Amniotic epithelial cell (primary cell): ENCODE measurements around the gene SLC41A3.
"Not testable (repeated sequence)": the region's sequence is repeated elsewhere in the genome, so short reads cannot be mapped to it uniquely, and the experiment has no call there.

Experiments
- DNase-seq: peaks from one replicate; pipeline ENCODE4 v3.0.0-alpha.2; 2010; ENCODE audit warnings: low read depth

The SLC41A3 gene

DNA sequence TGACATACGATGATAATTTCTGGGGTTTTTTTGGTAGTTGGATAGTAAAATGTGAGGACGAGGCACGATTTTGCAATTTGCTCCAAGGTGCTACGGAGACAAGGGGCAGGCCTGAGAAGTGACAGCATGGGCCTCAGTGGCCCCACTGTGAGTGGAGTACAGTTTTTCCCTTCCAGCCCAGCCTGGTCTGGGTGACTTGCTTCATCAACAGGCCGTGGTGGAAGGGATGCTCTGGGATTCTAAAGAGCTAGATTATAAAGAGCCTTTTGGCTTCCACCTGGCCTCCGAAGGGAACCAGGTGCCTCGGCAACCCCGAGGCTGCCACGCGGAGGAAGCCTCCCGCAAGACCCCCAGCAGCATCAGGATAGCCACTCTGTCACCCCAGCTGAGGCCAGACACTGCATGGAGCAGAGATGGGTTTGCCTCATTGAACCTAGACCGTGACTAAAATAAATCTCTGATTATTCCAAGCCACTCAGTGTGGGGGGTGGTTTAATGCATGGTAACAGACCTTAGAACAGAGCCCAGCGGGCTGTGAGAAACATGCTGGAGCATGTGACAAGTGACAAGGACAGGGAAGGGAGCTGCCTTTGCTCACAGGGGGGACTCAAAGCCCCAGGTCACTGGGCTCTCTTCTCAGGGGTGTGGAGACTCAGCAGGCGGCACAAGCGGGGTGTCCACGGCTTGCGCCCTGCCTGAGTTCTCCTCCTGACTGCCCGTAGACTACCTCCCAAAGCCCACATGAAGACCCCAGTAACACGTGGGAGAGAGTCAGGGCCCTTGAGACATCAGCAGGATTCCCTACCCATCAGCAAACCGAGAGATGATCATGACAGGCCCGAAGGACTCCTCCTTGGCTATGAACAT lies 22.6 kb upstream of the SLC41A3 start:
- DNase-seq = no peak

DNA sequence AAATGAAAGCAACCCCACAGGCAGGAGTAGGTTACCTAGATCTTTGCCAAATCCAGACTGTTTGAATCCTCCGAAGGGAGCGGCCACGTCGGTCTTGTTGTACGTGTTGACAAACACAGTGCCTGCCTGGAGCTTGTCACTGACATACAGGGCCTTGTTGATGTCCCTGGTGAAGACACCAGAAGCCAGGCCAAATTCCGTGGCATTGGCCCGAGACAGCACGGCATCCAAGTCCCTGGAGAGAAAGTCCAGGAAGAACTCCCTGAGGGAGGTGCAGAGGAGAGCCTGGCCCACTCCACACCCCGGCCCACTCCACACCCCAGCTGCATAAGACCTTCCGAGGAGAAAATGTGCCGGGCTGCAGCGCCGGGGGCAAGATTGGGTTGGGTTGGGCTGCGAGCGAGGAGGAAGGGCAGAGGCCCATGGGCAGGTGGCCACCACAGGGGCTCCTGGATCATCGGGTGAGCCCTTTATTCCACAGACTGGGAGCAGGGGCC lies 21.8 kb upstream of the SLC41A3 start:
- no peak for DNase-seq

DNA sequence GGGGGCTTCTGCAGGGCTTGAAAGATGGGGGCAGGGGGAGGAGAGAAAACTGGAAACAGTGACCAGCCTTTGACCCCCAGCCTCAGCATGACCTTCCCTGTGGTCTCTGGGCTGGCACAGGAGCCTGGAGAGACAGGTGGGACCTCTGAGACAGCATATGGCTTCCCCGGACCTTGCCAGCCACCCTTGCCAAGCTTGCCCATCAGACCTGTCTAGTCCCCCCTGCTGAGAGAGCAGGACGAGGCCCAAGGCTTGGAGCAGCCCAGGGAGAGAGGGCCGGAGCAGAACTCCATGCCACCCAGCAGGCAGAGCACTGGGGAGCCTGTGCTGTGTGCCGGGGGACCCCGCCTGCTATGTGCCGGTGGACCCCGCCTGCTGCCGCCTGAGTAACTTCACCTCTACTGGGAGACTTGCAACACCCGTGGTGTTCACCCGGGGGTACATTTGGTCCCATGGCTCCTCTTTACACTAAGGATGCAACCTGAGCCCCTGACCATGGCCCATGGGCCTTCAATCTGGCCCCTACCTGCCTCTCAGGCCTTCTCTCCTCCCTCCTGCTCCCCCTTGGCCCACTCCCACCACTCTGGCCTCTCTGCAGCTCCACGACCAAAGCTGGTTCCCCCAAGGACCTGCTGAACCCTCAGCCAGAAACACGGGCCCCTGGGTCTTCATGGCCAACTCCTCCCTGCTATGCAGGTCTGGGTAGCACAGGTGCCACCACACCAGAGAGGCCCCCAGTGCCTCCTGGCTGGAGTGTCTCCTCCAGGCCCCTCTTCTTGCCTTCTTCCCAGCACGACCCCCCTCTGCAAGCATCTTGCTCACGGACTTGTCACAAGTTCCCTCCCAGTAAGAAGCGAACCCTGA lies 21.1 kb upstream of the SLC41A3 start:
- no peak for DNase-seq

DNA sequence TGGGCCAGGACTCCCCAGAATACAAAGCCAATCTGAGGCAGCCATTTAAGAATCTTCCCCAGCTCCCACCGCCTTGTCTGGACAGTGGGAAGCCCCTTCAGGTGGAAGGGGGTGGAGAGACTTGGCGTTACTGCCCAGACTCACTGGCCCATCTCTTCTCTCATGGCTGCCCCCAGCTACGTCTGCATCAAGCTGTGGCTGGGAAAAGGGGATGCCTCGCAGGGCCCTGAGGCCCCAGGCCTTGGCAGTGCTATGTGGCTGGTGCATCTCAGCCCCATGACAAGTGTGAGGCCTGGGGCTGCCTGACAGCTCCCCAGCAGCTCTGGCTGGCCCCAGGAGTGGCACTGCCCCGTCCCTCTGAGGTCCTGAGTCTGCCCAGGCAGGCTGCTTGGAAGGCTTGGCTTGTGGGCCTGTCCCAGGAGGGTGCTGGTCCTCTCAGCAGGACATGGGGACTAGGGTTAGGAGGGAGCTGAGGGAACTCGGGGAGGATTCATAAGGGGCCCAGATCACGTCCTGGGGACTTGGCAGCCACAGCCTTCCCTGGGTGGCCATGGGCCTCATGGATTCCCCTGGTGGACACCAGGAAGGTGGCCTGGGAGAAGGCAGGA lies 20.2 kb upstream of the SLC41A3 start:
- DNase-seq = no peak

DNA sequence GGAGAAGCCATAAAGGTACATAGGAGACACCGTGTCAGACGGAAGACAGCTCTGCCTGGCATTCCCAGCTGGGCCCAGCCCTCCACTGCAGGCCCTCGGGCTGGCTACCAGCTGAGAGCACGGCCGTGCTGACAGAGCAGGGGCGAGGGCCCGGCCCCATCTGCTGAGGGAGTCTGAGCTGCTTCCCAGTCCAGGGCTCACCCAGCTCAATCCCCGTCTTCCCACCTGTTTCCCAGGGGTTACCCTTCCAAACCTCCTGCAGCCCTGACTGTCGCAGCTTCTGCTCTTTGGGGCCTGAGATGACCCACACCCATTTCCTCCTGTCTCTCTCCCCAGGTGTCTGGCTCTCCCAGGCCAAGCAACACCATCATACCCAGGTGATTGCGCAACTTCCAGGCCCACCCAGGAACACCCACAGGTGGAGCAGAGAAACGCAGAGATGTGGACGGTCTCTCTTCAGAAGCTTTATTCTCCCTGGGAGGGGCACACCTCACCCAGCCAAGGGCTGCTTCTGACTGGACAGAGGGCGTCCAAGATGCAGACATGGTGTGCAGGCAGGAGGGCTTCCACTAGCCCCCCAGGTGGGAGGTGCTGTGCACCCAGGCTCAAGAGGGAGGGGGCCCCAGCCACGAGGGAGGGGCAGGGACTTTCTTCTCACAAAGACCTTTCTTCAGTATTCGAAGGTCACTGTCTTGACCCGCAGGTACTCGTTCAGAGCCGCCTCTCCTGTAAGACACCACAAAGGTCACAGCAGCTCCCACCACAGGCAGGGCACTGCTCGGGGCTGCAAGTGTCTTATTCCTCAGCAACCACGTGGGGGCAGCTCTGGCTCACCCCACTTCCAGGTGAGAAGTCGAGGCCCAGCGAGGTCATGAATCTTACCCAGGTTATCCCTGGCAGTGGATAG lies 19.4 kb upstream of the SLC41A3 start:
- DNase-seq = no peak

DNA sequence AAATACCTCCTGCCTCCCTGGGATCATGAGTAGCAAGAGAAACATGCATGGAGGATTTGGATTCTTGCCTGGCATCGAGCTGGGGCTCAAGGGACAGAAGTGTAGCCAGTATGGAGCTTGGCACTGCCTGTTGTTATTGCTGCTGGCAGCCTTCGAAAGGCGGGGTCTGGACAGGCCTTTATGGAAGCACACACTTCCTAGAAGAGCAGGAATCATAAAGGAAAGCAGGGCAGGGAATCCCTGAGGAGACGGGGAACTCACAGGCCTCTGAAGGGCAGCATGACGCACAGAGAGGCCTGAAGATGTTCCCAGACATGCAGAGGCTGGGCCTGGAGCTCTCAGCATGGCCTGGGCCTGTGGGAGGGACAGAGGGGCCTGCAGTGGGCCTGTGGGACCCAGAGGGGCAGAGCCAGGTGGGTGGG lies 18.6 kb upstream of the SLC41A3 start:
- DNase-seq = peak; percentile 10

DNA sequence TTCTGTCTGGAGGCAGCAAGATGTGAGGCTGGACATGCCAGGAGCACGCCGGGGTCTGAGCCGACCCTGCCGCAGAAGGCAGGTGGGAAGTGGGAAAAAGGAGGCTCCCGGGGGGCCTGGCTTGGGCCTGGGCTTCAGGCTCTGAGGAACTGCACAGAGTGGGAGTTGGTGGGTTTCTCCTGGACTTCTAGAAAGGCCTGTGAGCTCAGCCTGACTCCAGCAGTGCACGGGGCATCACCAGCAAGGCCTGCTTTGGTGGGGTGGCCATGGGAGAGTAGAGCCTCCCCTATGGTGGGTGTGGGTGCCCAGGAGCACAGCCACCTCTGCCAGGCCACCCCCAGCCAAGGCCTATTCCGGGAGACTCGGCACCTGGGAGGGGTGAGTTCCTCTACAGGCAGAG lies 18.1 kb upstream of the SLC41A3 start:
- DNase-seq = no peak

DNA sequence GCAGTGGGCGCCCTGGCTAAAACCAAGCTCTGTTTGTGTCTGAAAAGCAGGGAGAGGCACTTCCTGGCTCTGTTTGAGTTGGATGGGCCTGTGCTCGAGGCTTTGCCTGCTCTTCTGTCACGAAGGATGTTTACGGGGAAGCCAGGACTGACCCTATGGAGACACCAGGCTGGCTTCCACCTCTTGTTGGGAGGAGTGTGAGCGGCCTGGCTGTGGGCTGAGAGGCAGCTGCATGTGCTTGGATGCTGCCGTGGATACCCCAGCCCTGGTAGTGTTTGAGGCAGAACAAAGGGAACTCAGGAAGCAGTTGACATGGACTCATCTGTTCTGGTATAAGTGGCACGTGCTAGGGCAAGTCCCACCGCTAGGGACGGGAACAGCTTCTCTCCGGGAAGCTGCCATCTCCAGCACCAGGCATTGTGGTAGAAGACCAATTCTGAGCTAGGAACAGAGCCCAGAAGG lies 17.6 kb upstream of the SLC41A3 start:
- DNase-seq = no peak

DNA sequence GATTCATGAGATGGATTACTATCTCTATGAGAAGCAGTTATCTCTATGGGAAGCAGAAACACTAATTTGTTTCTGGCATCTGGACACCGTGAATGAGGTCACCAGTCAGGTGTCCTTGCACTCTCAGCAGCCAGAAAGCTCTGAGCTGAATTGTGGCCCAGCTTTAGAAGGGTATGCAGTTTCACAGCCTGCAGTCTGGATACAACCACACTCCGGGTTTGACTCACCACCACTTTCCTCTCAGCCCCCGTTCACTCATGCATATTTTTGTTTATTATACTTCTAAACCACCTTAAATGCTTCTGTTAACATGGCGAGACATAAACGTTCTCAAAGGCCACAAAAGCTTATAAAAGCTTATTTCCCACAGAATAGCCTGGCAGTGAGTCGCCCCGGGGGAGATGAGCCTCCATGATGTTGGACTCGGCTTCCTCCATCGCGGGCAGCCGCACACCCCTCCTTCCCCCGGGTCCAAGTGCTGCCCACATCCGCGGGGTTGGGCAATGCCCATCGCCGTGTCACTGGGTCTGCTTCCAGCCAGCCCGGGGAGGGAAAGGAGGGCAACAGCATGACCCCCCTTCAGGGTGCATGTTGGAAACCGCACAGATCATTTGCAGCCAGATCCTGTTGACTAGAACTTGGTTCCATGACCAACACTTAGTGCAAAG lies 16.8 kb upstream of the SLC41A3 start:
- peak; percentile 77 for DNase-seq

DNA sequence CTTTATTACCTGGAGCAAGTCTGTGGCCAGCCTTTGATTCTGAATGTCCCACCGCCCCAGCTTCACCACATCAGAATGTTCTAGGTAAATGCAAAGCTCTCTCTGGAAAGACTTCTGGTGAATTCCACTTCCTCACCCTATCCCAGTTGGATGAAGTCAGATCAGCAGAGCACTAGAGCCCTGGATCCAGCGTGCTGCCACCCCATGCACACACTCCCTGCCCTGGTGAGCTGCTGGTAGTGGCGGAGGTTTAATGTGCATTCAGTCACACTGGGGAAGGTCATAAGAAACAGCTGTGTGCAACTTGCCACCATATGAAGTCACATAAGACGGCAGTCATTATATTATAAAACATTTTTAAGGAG lies 16.3 kb upstream of the SLC41A3 start:
- DNase-seq = no peak

DNA sequence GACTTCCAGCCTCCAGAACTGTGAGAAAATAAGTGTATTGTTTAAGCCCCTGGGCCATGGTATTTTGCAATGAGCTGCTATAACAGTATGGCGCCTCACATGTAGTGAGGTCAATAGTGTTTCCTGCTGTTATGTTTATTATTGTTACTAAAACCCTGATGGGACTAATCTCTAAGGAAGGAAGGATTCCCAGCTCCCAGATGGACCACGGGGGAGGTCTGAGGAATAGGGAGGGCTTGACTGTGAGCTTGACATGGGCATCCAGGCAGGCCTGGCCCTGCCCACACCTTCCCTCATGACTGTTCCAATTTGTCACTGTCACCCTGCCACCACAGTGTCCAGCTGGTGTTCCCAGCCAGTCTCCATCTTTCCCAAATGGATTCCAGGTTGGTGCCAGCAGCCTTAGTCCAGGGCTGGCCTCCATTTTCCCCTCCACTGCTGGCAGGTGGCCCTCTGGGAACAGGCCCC lies 14.5 kb upstream of the SLC41A3 start:
- no peak for DNase-seq

DNA sequence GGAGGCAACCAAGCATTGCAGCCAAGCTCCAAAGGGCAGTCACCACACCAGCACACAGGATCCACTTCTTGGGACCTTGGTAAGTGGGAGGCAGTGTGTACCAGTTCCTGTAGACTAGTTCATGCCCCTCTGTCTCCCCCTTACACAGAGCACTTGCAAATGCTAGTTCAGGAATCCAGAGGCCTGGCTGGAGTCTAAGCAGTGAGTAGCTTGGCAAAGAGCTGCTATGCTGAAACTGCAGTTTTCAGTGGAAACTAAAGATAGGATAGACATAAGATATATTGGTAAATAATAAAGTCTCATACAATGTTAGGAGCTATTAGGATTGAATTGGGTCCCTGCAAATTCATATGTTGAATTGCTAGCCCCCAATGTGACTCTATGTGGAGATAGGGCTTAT lies 13.9 kb upstream of the SLC41A3 start:
- DNase-seq = no peak

DNA sequence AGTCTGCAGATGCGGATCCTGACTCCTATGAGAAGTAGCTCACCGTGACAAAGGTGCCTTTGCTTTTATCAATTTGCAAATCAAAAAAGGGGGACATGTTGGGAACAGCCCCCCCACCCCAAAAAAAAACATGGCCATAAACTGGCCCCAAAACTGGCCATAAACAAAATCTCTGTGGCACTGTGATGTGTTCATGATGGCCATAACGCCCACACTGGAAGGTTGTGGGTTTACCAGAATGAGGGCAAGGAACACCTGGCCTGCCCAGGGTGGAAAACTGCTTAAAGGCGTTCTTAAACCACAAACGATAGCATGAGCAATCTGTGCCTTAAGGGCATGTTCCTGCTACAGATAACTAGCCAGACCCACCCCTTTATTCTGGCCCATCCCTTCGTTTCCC lies 12.3 kb upstream of the SLC41A3 start:
- DNase-seq = not testable (repeated sequence)

DNA sequence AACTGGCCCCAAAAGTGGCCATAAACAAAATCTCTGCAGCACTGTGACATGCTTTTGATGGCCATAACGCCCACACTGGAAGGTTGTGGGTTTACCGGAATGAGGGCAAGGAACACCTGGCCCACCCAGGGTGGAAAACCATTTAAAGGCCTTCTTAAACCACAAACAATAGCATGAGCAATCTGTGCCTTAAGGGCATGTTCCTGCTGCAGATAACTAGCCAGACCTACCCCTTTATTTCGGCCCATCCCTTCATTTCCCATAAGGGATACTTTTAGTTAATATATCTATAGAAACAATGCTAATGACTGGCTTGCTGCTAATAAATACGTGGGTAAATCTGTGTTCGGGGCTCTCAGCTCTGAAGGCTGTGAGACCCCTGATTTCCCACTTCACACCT lies 8.2 kb upstream of the SLC41A3 start:
- DNase-seq = not testable (repeated sequence)

DNA sequence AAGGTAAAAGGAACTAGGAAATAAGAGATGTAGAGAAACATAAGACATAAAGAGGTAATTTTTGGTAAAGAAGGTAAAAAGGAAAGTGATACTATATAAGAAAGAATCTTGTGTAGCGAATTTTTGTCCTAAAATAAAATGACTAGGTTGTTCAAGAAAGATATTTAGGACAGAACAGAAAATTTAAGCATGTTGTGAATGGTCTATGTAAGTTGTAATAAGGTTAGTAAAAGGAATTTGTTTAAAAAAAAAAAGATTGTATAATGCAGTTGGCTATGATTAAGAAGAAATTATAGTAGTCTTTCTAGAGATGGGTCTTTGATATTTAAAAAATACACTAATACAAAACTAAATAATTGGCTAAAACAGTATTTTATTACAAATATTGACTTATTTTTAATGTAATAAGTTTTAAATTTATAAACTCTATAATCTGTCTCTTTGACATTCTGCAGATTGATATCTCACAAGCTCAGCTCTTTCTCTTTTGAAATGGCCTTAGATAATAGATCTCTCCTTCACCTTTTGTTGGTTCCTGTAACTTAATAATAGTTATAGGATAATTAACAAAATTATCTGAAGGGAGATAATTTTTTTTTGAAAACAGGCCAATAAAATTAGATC lies 3.7 kb upstream of the SLC41A3 start:
- no peak for DNase-seq

DNA sequence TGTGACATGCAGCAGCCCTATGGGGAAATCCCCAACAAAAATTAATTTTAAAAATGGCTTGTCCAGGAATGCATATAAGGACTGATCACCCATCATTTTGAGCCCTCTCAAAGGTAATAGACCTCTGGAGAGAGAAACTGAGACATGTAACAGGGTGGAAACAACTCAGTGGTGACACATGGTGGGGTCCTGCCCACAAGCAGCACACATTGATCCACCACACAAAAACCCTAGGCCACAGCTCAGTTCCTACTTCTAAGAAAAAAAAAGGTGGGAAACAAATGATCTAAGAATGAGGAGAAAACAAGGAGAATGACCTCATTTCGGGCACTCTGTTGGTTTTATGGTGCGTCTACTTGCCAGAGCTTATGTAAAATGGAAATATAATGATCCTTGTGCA lies 1.9 kb upstream of the SLC41A3 start:
- DNase-seq = no peak

DNA sequence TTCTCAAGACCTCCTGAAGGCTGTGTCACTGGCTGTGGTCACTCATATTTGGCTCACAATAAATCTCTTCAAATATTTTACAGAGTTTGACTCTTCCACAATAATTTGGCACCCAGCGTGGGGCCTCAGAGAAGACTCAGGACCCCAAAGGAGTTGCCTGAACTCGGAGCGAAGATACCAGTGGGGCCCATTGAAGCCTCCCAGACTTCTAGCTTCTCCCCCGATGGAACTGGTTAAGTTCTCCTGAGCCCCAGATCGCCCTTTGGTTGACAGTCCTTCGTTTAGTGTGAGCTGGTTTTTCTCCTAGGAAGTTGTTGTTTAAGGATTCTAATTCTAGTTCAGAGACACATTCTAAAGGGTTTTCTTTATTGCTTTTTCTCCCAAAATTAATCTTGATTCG lies 1.4 kb upstream of the SLC41A3 start:
- no peak for DNase-seq

DNA sequence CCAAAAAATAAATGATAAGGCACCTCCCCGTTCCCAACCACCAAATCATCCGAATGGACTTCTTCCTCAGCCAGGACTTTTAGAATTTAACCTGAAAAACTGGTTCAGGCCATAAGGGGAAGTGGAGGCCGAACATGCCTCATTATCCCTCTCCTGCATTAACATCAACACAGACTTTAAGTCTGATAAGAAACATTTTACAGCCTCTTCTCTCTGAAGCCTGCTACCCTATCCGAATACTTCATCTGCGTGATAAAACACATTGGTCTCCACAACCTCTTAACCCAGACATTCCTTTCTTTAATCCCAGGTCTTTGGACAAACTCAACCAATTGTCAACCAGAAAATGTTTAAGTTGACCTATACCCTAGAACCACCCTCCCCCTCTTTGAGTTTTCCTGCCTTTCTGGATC lies 850 bp upstream of the SLC41A3 start:
- no peak for DNase-seq

DNA sequence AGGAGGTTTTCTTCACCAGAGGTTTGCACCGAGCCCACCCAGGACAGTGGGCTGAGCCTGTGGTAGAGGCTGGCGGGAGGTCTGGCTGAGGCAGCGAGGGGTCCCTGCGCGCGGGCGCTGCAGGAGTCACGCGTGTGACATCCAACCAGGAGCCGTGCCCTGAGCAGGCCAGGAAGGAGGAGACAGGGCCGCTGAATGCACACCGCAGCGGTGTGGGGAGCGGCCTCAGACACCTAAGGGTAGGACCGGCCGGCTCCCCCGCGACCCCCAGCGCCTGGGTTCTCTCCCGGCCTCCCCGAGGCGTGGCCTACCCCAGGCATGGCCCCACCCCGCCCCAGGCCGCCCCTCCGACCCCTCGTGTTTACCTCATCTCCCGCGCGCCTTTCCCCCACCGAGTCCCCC lies 412 bp downstream of the SLC41A3 start:
- DNase-seq = peak; percentile 26

DNA sequence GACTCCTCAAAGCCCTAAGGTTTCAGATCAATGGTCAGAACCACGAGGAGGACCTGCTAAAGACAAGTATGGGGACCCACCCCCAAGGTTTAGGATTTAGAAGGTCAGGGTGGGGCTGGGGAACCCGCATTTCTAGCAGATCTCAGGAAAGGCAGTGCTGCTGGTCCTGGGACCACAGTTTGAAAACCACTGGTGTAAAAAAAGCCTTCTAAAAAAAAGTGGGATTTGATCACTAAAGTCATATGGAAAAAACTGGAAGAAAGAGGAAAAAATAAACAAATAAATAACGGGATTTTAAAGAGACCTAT lies 832 bp downstream of the SLC41A3 start:
- no peak for DNase-seq
